Activated CD8-positive, alpha-beta memory T cell treated with anti-CD3 and anti-CD28 coated beads, Interleukin-2, amount 50 U/mL, for 24 hours (primary cell): Measurements from ENCODE around the gene PPTC7.
"Not testable (repeated sequence)": the region's sequence is repeated elsewhere in the genome, so short reads cannot be mapped to it uniquely, and the experiment has no call there.

Experiments used
- DNase-seq: peaks from one replicate; pipeline ENCODE4 v3.0.0-alpha.2; 2020; ENCODE audit errors: extremely low read depth

PPTC7 gene

DNA sequence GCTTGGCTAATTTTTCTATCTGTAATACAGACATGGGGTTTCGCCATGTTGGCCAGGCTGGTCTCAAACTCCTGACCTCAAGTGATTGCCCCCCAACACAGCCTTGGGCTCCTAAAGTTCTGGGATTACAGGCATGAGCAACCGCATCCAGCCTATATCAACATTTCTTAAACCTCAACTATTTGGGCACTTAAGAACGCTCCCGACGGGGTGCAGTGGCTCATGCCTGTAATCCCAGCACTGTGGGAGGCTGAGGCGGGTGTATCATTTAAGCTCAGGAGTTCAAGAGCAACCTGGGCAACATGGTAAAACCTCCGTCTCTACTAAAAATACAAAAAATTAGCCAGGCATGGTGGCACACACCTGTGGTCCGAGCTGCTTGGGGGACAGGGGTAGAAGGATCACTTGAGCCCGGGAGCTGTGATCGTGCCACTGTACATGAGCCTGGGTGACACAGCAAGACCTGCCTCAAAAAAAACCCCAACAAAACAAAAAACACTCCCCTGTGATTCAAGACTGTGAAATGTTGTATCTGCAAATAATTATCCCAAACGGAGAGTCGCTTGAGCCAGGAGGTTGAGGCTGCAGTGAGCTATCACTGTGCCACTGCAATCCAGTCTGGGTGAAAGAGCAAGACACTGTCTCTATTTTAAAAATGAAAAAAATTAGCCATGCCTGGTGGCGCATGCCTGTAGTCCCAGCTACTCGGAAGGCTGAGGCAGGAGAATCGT lies 21.5 kb downstream of the PPTC7 start:
- DNase-seq: no peak

DNA sequence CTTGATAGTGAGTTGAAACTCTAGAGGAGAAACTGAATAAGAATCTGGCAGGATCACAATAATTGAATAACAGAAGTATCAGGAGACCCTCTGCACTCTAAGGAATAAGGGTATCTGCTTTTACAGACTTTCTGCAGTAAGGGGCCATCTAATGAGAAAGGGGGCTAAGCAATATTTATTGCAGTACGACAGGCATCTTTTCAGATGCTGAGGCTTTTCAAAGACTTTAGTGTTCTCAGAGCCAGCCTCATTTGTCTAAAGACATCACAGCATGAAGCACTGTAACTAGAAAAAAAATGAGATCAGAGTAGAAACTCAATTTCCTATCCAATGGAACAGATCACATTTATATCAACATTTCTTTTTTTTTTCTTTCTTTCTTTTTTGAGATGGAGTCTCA lies 22.2 kb downstream of the PPTC7 start:
- no peak for DNase-seq

DNA sequence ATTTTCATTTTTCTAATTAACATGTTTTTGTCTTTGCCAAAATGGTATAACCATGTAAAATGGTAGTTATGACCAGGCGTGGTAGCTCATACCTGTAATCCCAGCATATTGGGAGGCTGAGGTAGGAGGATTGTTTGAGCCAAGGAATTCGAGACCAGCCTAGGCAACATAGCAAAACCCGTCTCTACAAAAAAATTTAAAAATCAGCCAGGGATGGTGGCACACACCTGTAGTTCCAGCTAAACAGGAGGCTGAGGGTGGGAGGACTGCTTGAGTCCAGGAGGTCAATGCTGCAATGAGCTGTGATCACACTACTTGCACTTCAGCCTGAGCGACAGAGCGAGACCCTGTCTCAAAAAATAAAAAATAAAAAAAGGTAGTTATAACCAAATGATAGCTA lies 23.1 kb downstream of the PPTC7 start:
- no peak for DNase-seq

DNA sequence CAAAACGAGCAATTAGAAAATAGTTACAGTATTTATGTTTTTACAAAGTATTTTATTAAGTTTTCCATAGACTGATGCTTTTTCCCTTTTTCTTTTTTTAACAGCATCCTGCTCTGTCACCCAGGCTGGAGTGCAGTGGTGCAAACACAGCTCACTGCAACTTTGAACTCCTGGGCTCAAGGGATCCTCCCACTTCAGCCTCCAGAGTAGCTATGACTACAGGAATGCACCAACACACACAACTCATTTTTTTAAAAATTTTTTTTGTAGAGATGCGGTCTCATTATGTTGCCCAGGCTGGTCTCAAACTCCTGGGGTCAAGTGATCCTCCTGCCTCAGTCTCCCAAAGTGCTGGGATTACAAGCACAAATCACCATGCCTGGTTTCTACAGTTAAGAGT lies 24.2 kb downstream of the PPTC7 start:
- DNase-seq: not testable (repeated sequence)

DNA sequence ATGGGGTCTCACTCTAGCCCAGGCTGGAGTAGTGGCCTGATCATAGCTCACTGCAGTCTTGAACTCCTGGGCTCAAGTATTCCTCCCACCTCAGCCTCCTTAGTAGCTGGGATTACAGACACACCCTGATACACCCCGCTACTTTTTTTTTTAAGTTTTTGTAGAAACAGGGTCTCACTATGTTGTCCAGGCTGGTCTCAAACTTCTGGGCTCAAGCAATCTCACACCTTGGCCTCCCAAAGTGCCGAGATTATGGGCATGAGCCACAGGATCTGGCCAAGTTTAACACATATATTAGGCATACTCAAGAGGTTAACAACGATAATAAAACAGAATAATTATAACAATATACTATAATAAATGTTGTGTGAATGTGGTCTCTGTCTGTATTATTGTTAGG lies 25.8 kb downstream of the PPTC7 start:
- no peak for DNase-seq

DNA sequence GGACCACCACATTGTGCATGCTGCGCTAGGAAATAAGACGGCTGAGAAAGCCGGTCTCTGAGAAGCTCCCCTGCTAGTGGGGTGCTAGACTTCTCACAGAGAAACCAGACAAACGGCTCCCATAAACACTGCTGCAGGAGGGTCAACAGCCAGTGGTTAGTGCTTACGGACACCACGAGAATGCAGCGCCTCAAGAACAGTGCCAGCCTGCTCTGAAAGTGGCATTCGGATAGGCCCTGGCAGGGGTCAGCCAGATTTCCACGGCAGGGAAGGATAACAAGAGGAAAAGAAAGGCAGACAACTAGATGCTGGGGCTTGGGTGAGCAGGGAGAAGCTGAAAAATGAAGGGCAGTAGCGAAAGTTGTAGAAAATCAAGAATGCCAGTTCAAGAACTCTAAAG lies 26.4 kb downstream of the PPTC7 start:
- DNase-seq: no peak

DNA sequence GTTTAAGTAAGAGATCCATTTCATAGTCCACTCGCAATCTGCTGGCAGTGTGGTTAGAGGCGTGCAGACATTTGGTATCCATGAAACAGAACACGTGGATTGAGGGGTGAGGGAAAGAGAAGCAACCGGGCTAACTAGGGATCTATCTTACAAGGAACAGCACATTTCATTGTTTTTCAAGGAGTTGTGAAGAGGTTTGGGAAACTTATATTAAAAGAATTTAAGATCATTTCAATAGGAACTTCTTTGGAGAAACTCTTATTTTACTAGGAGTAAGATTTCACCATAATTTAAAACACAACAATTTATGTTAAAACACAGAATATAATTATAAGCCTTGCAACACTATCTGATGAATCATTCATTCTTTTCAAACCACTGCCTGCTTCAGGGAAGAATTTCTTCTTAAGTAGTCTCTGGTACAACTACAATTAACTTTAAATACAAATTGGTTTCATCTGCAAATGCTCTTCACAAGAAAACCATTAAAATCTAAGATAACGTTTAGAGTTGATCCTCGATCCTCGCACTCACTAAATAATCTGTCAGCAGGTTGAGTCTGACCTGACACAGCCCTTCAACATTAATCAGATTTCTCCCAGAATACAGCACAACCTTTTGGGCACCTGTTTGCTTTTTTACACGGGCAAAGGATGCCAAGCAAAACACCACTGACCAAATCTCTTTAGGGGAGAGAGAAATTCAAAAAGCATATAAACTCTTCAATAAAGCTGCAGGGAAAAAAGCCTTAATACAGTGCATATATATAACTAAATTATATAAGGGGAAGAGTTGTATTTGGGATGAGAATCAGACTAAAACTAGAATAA lies 27.3 kb downstream of the PPTC7 start:
- no peak for DNase-seq

DNA sequence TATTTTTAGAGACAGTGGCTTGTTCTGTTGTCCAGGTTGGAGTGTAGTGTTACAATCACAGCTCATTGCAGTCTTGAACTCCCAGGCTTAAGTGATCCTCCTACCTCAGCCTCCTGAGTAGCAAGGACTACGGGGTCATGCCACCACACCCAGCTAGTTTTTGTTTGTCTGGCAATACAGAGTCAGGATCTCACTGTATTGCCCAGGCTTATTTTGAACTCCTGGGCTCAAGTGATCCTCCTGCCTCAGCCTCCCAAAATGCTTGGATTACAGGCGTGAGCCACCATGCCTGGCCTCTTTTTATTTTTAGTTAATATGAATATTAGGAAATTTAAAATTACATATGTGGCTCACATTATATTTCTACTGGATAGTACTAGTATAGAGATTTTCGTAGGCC lies 28.9 kb downstream of the PPTC7 start:
- no peak for DNase-seq

DNA sequence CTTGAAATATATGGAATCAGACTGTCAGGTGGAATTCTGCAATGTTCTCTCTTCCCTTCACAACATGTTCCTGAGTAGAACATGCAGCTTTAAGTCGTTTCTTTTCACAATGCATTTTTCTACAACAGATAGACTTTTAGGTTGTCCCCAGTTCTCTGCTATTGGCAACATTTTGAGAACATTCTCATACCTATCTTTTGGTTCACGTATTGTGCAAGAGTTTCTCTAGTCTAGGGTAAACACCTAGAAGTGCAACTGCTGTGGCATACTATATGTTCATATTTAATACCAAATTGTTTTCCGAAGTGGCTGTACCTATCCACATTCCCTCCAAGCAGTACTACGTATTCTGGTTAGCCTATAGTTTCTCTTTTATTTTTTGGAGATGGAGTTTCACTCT lies 32.1 kb downstream of the PPTC7 start:
- DNase-seq: no peak

DNA sequence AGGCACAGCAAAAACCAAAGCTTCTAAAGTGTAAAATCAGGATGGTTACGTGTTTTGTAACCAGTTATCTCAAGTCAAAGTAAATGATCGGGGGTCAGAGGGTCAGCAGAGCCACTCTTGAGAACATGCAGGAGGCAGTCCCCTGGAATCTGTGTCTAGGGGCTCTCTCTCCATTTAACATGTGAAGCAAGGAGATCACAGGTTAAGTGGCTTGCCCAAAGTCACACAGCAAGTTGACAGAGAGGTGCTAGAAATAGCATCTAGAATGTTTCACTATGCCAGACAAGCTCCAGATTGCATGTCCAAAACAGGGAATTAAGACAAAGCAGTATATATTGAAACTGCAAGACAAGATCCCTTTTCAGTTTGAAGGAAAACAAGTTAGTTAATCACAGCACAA lies 33.4 kb downstream of the PPTC7 start:
- no peak for DNase-seq

DNA sequence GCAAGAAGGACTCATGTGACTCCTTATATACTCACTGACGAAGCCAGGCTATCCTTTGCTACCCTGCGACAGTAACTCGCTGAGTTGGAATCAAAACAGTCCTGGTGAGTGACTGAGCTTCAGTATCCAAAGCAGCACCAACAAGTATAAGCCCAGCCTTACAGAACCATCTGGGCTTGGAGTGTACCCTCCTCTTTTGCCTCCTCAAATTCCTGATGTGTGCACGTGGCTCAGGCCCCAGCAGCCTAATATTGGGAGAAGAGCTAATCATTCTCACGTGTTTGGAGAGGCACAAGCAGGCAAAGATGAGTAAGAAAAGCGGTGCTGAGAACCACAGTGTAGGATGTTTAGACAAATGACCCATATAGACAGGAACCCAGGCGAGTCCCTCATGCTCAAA lies 34.4 kb downstream of the PPTC7 start:
- DNase-seq: no peak

DNA sequence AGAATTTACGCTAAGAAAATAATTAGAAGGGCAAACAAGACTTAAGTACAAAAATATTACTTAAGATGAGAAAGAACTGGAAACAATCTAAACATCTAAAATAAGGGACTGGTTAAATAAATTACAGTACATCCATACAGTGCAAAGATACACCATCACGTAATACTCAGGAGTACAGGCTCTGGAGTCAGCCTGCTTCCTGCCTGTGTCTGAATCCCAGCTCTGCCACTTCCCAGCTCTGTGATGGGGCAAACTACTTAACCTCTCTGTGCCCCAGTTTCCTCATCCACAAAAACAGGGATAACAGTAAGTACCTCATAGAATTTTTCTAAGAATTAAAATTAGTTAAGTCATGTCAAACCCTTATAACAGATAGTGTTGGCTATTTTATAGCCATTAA lies 36.0 kb downstream of the PPTC7 start:
- DNase-seq: no peak

DNA sequence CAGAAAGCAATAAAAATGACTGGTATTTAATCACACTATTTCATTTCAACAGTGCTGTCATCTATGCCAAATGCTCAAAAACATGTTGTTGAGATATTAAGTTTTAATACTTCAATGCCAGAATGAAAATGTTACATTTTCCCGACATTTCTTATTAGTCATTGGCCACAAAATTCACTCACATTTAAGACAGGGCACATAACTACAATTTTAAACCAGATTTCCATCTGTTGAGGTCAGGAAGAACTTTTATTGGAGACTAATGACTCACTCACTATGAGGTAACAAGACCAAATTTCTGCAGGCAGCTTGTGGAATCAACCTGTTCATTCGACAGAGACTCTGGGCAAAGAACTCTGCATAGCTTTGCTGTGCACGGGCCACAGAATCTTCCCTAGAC lies 36.8 kb downstream of the PPTC7 start:
- DNase-seq: no peak

DNA sequence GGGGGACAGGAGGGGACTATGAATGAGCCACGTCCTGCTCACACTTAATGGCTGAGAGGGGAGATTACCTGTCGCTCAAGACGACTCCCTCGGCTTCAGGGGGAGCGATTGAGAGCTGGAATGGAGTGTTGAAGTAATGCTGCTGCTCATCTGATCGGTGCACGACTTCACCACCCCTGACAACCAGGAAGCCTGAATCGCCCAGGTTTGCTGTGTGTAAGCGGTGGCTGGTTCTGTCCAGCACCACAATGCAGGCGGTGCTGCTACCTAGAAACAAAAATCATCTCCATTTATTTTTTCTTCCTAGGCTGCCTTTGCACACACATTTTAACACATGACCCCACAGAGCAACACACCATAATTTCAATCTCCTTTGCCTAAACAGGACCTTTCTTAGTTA lies 37.3 kb downstream of the PPTC7 start:
- no peak for DNase-seq

DNA sequence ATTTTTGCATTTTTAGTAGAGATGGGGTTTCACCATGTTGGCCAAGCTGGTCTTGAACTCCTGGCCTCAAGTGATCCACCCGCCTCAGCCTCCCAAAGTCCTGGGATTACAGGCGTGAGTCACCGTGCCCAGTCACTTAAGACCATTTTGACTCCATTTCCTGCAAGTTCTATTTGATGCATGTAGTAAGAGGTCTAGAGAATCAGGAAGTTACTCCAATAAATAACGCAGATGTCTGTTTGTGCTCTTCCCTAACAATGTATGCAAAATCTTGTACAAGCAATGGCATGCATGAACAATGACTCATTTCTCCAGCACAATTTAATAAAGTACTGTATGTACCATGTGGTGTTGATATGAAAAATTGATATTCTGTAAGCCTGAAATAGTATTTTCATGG lies 37.9 kb downstream of the PPTC7 start:
- DNase-seq: not testable (repeated sequence)

DNA sequence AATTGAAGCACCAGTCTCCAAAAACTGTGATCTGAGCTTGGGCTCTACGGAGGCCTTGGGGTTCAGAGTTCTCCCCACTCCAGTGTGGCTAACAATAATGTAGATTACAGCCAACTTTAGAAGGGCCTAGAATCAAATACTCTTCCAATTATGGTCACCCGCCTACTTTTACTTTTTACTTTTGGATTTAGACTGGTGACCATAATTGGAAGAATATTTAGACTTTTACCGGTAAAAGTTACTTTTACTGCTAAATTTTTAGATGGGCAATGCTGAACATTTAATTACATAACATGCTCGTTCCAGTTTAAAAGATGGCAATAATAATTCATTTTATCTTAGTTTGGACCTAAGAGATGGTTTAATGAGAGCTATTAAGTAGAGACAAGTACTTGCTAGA lies 39.2 kb downstream of the PPTC7 start:
- no peak for DNase-seq

DNA sequence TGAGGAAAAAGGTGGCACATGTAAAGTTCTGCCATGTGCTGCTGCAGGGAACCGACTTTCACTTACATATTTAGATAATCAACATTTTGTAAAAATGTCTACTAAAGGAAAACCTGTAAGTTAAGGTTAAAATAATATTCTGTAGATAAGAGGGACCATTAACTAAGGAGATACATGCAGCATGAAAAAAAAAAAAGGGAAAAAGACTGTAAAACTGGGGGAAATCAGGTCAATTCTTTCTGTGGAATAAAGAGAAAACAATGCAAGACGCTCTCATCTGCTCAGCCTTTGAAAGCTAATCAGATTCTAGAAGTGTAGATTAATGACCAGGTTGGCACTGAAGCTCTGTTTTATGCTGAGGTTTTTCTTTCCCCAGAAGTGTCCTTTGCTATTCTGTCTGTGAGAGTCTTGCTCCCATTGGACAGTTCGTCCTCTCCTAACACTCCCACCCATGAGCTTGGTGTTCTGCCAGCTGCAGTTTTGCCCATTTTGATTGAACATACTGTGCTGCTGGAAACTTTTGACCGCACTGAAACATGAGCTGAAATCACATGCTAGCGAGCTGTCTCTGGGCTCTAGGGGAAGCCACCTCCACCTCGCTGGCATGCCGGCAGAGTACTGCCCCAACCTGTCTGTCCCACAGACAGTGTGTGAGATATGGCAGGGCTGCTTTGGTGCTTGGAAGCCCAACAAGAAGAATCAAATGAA lies 39.7 kb downstream of the PPTC7 start:
- no peak for DNase-seq

DNA sequence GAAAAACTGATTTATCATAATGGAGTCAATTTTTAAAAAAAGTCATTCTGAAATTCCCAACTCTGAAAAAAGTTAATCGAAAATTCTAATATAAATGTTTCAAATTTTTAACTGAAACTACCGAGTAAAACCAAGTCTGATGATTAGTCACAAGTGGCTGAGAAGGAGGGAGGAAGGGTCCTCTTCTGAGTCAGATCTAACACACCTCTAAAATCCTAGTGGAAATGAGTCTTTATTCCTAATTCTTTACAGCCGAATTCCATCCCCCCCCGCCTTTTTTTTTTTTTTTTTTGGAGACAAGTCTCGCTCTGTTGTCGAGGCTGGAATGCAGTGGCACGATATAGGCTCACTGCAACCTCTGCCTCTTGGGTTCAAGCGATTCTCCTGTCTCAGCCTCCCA lies 43.1 kb downstream of the PPTC7 start:
- no peak for DNase-seq

DNA sequence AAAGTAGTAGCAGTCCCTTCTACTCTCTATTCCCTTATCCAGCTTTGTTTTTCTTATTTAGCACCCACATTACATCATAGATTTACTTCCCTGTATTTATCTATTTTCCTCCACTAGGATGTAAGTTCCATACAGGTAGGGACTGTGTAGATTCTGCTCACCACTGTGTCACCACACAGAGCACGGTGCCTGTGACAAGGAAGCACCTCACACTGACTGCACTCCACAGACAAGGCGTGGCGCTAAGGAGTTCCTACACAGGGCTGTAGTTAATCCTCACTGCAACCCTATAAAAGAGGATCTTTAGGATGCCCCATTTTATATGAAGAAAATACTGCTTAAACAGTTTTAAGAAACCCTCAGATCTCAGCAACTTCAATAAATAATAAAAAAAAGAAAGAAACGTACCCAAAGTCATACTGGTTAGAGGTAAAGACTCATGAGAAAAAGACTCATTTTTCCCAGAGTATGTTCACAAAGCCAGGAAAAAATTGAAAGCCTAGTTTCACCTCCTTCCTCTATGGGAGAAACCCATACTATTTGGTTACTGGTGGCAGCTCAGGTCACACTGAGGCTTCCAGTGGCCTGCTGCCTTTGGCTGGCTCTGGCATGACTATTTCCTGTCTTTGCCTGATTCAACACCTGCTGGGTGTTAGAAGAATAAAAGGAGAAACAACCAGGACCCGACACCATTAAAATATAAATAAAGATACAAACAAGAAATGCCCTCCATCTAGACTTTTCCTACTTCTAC lies 44.1 kb downstream of the PPTC7 start:
- DNase-seq: no peak

DNA sequence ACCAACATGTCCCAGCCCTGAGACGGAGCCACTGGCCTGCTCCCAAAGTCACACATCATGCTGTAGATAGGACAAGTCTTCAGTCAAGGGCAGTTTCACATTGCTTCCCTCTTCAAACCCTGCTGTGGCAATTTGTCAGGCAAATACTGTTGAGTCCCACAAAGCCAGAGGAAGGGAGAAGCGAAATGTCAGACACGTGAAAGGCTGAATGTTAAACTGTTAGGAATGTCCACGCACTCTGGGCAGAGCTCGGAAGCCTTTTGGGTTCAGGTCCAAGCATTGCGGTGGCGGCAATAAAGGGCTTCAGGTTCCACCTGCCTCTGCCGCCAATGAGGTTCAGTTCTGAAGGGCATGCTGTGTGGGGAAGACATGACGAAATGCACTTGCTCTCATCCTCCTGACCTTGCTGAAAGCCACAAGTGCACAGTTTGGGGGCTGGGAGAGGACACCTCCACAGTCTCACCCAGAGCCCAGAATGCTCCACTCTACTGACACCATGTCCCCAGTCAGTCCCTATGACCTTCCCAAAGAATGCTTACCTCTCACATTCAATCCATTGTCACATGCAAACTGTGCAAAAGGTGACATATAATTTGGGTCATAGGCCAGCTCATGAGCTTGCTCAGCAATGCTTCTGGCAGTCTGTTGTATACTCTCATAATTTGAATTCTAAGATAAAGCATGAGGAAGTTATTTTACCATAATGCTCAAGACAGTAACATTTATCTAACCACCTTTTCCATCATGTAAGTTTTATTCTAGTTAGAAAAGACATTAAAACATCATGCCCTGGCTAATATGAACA lies 45.3 kb downstream of the PPTC7 start:
- DNase-seq: no peak
